GM23248 (cell line): ENCODE results near the gene CEP164. TPM values are rescaled to one million over a fixed set of nuclear protein-coding genes. Genes with fewer than 3 reads are reported as not detected.

ENCODE experiments used
- DNase-seq: peaks from one replicate; pipeline ENCODE4 v3.0.0-alpha.2; 2015
- H2AFZ ChIP-seq: fragments of 200-600 bp; sonication (generic); 2 replicates; pipeline ENCODE4 v1.6.1; 2016; ENCODE audit warnings: antibody characterized with exemption
- H3F3A ChIP-seq: fragments of 200-600 bp; sonication (generic); 2 replicates; pipeline ENCODE4 v1.6.1; 2016; ENCODE audit warnings: mild to moderate bottlenecking, antibody characterized with exemption, mixed run types; ENCODE audit not compliant: insufficient read depth
- H3K27ac ChIP-seq: fragments of 200-600 bp; sonication (generic); 2 replicates; pipeline ENCODE4 v1.5.1; 2016; ENCODE audit warnings: mild to moderate bottlenecking
- H3K27me3 ChIP-seq: fragments of 200-600 bp; sonication (generic); replicated peaks from 2 replicates; pipeline ENCODE4 v1.6.1; 2016; ENCODE audit warnings: mild to moderate bottlenecking; ENCODE audit not compliant: insufficient read depth
- H3K36me3 ChIP-seq: fragments of 200-600 bp; sonication (generic); 2 replicates; pipeline ENCODE4 v1.6.1; 2016; ENCODE audit warnings: low read depth, mild to moderate bottlenecking
- H3K4me1 ChIP-seq: fragments of 200-600 bp; sonication (generic); 2 replicates; pipeline ENCODE4 v1.6.1; 2016; ENCODE audit warnings: mild to moderate bottlenecking; ENCODE audit not compliant: insufficient read depth
- H3K4me2 ChIP-seq: fragments of 200-600 bp; sonication (generic); one replicate; pipeline ENCODE4 v1.6.1; 2016; ENCODE audit warnings: mild to moderate bottlenecking; ENCODE audit not compliant: unreplicated experiment
- H3K4me3 ChIP-seq: fragments of 200-600 bp; sonication (generic); 2 replicates; pipeline ENCODE4 v1.5.1; 2016; ENCODE audit warnings: mild to moderate bottlenecking
- H3K79me2 ChIP-seq: fragments of 200-600 bp; sonication (generic); 2 replicates; pipeline ENCODE4 v1.6.1; 2016; ENCODE audit warnings: mild to moderate bottlenecking; ENCODE audit not compliant: insufficient read depth
- H3K9ac ChIP-seq: fragments of 200-600 bp; sonication (generic); 2 replicates; pipeline ENCODE4 v1.6.1; 2016; ENCODE audit warnings: mild to moderate bottlenecking
- H3K9me2 ChIP-seq: fragments of 200-600 bp; sonication (generic); 2 replicates; pipeline ENCODE4 v1.6.1; 2016; ENCODE audit warnings: mixed run types, mild to moderate bottlenecking, moderate library complexity; ENCODE audit not compliant: insufficient read depth
- H3K9me3 ChIP-seq: fragments of 200-600 bp; sonication (generic); one replicate; pipeline ENCODE4 v1.6.1; 2017; ENCODE audit warnings: low read depth
- H4K20me1 ChIP-seq: fragments of 200-600 bp; sonication (generic); 2 replicates; pipeline ENCODE4 v1.6.0; 2016; ENCODE audit not compliant: insufficient read depth
- EZH2 ChIP-seq: fragments of 200-600 bp; sonication (generic); IDR thresholded peaks from 2 replicates; pipeline ENCODE4 v1.6.1; 2018; ENCODE audit warnings: antibody characterized with exemption, mild to moderate bottlenecking; ENCODE audit not compliant: insufficient read depth, poor library complexity, severe bottlenecking
- EZH2phosphoT487 ChIP-seq: fragments of 200-600 bp; sonication (generic); IDR thresholded peaks from 2 replicates; pipeline ENCODE4 v1.6.1; 2018; ENCODE audit warnings: antibody characterized with exemption, moderate library complexity, mild to moderate bottlenecking, low read depth; ENCODE audit not compliant: insufficient read depth
- WGBS, 2 experiments: methylation state at CpG; one replicate each; pipeline ENCODE4 v1.1.6; 2015 to 2017; ENCODE audit warnings: low lambda C conversion rate in 2 of 2, low coverage in 1 of 2; ENCODE audit errors: missing lambda C conversion rate in 2 of 2; 5-methylcytosine and 5-hydroxymethylcytosine counted together
- in situ Hi-C: fragments of 300-500 bp; cut with MboI; formaldehyde crosslinking; loops from 2 replicates; pipeline ENCODE4 v1.15.0; 2020
- polyA plus RNA-seq: library from polyadenylated mRNA; unstranded; fragments of >200 nt; fragmentation: Nextera tagmentation; extraction: Ambion mirVana; gene quantifications from 2 replicates; pipeline ENCODE4 v1.2.1, GENCODE V29; 2016
- total RNA-seq: library from RNA; depleted of rRNA; stranded (reverse); fragments of >200 nt; shearing (Covaris generic); gene quantifications from 2 replicates; pipeline ENCODE4 v1.2.3, GENCODE V29; 2014

CEP164 gene
- total and polyA plus RNA-seq, 2 experiments from 2014 or later: 20.3 to 30.9 TPM

DNA sequence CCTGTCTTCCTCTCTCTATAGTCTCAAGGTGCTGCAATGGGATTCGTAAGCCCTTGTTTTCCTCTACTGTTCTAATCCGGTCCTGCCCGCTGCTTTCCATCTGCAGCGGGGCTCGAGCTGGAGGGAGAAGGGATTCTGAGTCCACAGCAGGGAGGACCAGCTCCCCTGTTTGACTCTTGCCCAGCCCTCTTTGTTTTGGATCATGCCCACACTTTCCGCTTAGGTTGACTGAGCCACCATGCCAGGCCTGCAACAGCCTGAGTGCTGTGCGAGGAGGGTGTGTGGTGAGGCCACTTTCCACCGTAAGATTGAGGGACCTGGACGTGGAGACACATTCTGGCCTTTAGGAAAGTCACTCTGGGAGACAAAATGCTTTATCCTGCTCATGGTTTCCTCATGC is 58.3 kb downstream of the CEP164 start:
- Histone ChIP-seq H3K9me2 (no peaks in the 10 kb centered on the region), H3K9me3 (no peaks in the 10 kb centered on the region), H3K4me2 (no peak overlapping the region), H3K4me1 (peaks cover 37% of the 10 kb centered on the region), H3K27ac (no peak overlapping the region), H2AFZ (no peak overlapping the region), H3K27me3 (no peaks in the 10 kb centered on the region), H3K9ac (no peak overlapping the region), H3K79me2 (no peaks in the 10 kb centered on the region), H3K4me3 (no peak overlapping the region), H3F3A (peaks cover 40% of the 10 kb centered on the region), H4K20me1 (no peaks in the 10 kb centered on the region), H3K36me3 (peaks cover 5% of the 10 kb centered on the region; the same call in 1 of the 2 replicates)
- no peak for DNase-seq
- 96 to 98% methylated on average over 9 of the region's 9 CpGs for WGBS, 2 experiments
- TF ChIP-seq EZH2 (no peak), EZH2phosphoT487 (no peak)
- in situ Hi-C loops: no loop called here

GRCh38 chr11:117387992-117388755 is 60.5 kb downstream of the CEP164 start:
- Histone ChIP-seq H4K20me1 (no peaks in the 10 kb centered on the region), H3K79me2 (no peaks in the 10 kb centered on the region), H3K9me2 (no peaks in the 10 kb centered on the region), H3K4me2 (peak overlapping the region; percentile 28), H3F3A (peaks cover 36% of the 10 kb centered on the region), H3K36me3 (peaks cover 7% of the 10 kb centered on the region; the same call in 1 of the 2 replicates), H3K4me1 (peaks cover 37% of the 10 kb centered on the region), H3K27ac (peak overlapping the region; percentile 33), H3K4me3 (no peak overlapping the region), H3K9ac (peak overlapping the region; percentile 16; the same call in 1 of the 2 replicates), H2AFZ (no peak overlapping the region), H3K27me3 (no peaks in the 10 kb centered on the region), H3K9me3 (no peaks in the 10 kb centered on the region)
- in situ Hi-C loops: no loop called here
- no peak for TF ChIP-seq EZH2phosphoT487
- TF ChIP-seq EZH2: no peak
- DNase-seq: peak; percentile 67
- 49% methylated on average over 3 of the region's 3 CpGs for WGBS, 2 experiments

GRCh38 chr11:117390743-117391142 is 63.1 kb downstream of the CEP164 start:
- H3K79me2 ChIP-seq: no peaks in the 10 kb centered on the region
- peaks cover 21% of the 10 kb centered on the region; the same call in 1 of the 2 replicates for H3K36me3 ChIP-seq
- no peak overlapping the region for H3K4me2 ChIP-seq
- TF ChIP-seq EZH2: no peak
- TF ChIP-seq EZH2phosphoT487: no peak
- H3K9me2 ChIP-seq: no peaks in the 10 kb centered on the region
- H2AFZ ChIP-seq: no peak overlapping the region
- peaks cover 28% of the 10 kb centered on the region for H3F3A ChIP-seq
- in situ Hi-C loops: no loop called here
- no peaks in the 10 kb centered on the region for H3K27me3 ChIP-seq
- H3K9ac ChIP-seq: no peak overlapping the region
- H3K27ac ChIP-seq: no peak overlapping the region
- no peak for DNase-seq
- no peak overlapping the region for H3K4me3 ChIP-seq
- 97 to 99% methylated on average over 8 of the region's 8 CpGs for WGBS, 2 experiments
- no peaks in the 10 kb centered on the region for H4K20me1 ChIP-seq
- H3K4me1 ChIP-seq: peaks cover 24% of the 10 kb centered on the region
- H3K9me3 ChIP-seq: no peaks in the 10 kb centered on the region

DNA sequence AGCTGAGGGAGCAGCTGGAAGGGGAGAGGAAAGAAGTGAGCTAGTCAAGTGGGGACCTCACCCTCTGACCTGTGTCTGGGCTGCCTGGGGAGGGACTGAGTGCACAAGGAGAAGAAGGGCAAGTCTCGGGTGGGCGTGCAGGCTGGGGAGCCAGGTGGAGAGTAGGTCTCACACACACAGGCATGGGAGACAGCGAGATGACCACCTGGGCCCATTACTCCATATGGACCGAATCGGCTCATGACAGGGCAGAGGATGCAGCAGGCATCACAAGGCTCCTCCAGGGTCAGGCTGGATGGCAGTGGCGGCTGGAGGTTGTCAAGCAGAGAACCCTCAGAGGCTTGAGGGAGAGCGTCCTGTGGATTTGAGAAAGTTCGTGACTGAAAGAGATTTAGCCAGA is 63.5 kb downstream of the CEP164 start:
- H3F3A ChIP-seq: peaks cover 28% of the 10 kb centered on the region
- WGBS, 2 experiments: 98 to 100% methylated on average over 8 of the region's 8 CpGs
- H3K27me3 ChIP-seq: no peaks in the 10 kb centered on the region
- H3K9me2 ChIP-seq: no peaks in the 10 kb centered on the region
- peaks cover 21% of the 10 kb centered on the region; the same call in 1 of the 2 replicates for H3K36me3 ChIP-seq
- peaks cover 24% of the 10 kb centered on the region for H3K4me1 ChIP-seq
- H3K4me2 ChIP-seq: no peak overlapping the region
- TF ChIP-seq EZH2 (no peak), EZH2phosphoT487 (no peak)
- no peak overlapping the region for H3K9ac ChIP-seq
- H3K27ac ChIP-seq: no peak overlapping the region
- H4K20me1 ChIP-seq: no peaks in the 10 kb centered on the region
- H3K79me2 ChIP-seq: no peaks in the 10 kb centered on the region
- in situ Hi-C loops: no loop called here
- H2AFZ ChIP-seq: no peak overlapping the region
- DNase-seq: no peak
- no peak overlapping the region for H3K4me3 ChIP-seq
- no peaks in the 10 kb centered on the region for H3K9me3 ChIP-seq
